PC-3 (cell line): Measurements from ENCODE around the gene STUB1. TPM values are rescaled to one million over a fixed set of nuclear protein-coding genes. Genes with fewer than 3 reads are reported as not detected.

Experiments used
- ATAC-seq: fragments of 200-7000 bp; cut with Tn5 transposase; 2 replicates; pipeline ENCODE4 v1.9.1; 2020; ENCODE audit warnings: mild to moderate bottlenecking, moderate library complexity
- BruUV-seq: library from RNA; stranded (reverse); fragments of 400-500 nt; replicated peaks from 2 replicates; lab custom pipeline; 2021; lab: Mats Ljungman, UMichigan
- CTCF ChIA-PET: fragments of 300-600 bp; sonication (Branson Sonifier 250); formaldehyde crosslinking; loops from one replicate; lab custom pipeline; 2022; ENCODE audit warnings: antibody characterized with exemption; lab: Charles Lee
- POLR2A ChIA-PET: fragments of 300-600 bp; sonication (Branson Sonifier 250); formaldehyde crosslinking; loops from one replicate; lab custom pipeline; 2022; ENCODE audit warnings: antibody characterized with exemption; ENCODE audit not compliant: unreplicated experiment; lab: Charles Lee
- DNase-seq: peaks from one replicate; pipeline ENCODE4 v3.0.0-alpha.2; 2015
- H2AFZ ChIP-seq: fragments of 300-600 bp; sonication (generic); 2 replicates; pipeline ENCODE4 v1.6.0; 2016; ENCODE audit warnings: antibody characterized with exemption, low read length
- H3F3A ChIP-seq: fragments of 300-600 bp; sonication (generic); one replicate; pipeline ENCODE4 v1.6.0; 2017; ENCODE audit warnings: antibody characterized with exemption, low read length, control low read depth, mild to moderate bottlenecking; ENCODE audit not compliant: unreplicated experiment
- H3K27ac ChIP-seq: fragments of 300-600 bp; sonication (generic); 2 replicates; pipeline ENCODE4 v1.5.1; 2016; ENCODE audit warnings: mild to moderate bottlenecking, low read length
- H3K27me3 ChIP-seq: fragments of 300-600 bp; sonication (generic); 2 replicates; pipeline ENCODE4 v1.6.1; 2016; ENCODE audit warnings: low read length, mixed read lengths
- H3K36me3 ChIP-seq: fragments of 300-600 bp; sonication (generic); 2 replicates; pipeline ENCODE4 v1.6.1; 2016; ENCODE audit warnings: low read depth, mixed run types, low read length, mixed read lengths
- H3K4me1 ChIP-seq: fragments of 300-600 bp; sonication (generic); 2 replicates; pipeline ENCODE4 v1.5.1; 2016; ENCODE audit warnings: low read length; ENCODE audit not compliant: insufficient read depth
- H3K4me2 ChIP-seq: fragments of 300-600 bp; sonication (generic); 2 replicates; pipeline ENCODE4 v1.6.0; 2016; ENCODE audit warnings: low read length
- H3K4me3 ChIP-seq: fragments of 300-600 bp; sonication (generic); 2 replicates; pipeline ENCODE4 v1.5.1; 2016; ENCODE audit warnings: mild to moderate bottlenecking, low read length, mixed read lengths
- H3K79me2 ChIP-seq: fragments of 300-600 bp; sonication (generic); 2 replicates; pipeline ENCODE4 v1.6.1; 2017; ENCODE audit warnings: low read length, mixed read lengths
- H3K9ac ChIP-seq: fragments of 300-600 bp; sonication (generic); 2 replicates; pipeline ENCODE4 v1.6.0; 2016; ENCODE audit warnings: mild to moderate bottlenecking, low read length
- H3K9me2 ChIP-seq: fragments of 300-600 bp; sonication (generic); replicated peaks from 2 replicates; pipeline ENCODE4 v1.6.1; 2016; ENCODE audit warnings: mixed run types, low read length, mixed read lengths
- H3K9me3 ChIP-seq: fragments of 300-600 bp; sonication (generic); 2 replicates; pipeline ENCODE4 v1.6.1; 2016; ENCODE audit warnings: low read length, mixed read lengths
- H4K20me1 ChIP-seq: fragments of 300-600 bp; sonication (generic); 2 replicates; pipeline ENCODE4 v1.6.1; 2016; ENCODE audit warnings: low read length, mixed read lengths
- EZH2 ChIP-seq: fragments of 300-600 bp; sonication (generic); IDR thresholded peaks from one replicate; pipeline ENCODE4 v1.6.1; 2017; ENCODE audit warnings: antibody characterized with exemption, mild to moderate bottlenecking, low read length; ENCODE audit not compliant: unreplicated experiment
- EZH2phosphoT487 ChIP-seq: fragments of 300-600 bp; sonication (generic); IDR thresholded peaks from 2 replicates; pipeline ENCODE4 v1.6.1; 2018; ENCODE audit warnings: mild to moderate bottlenecking, antibody characterized with exemption, low read length, borderline replicate concordance
- intact Hi-C: fragments of 100-400 bp; cut with micrococcal nuclease; formaldehyde crosslinking; loops from 2 replicates; pipeline ENCODE4 v1.9.0; 2023
- total RNA-seq: library from RNA; depleted of rRNA; stranded (reverse); fragments of >200 nt; gene quantifications from 2 replicates; pipeline ENCODE4 v1.2.3, GENCODE V29; 2014
- TF ChIP-seq, protein P1 (sequence below): fragments of 300-600 bp; sonication (generic); conservative IDR thresholded peaks from 2 replicates; pipeline ENCODE4 v1.5.1; 2017; ENCODE audit warnings: antibody characterized with exemption, low read depth, mild to moderate bottlenecking, low read length

The STUB1 gene
- total RNA-seq, 1 experiment from 2014 or later, result 152 TPM

DNA sequence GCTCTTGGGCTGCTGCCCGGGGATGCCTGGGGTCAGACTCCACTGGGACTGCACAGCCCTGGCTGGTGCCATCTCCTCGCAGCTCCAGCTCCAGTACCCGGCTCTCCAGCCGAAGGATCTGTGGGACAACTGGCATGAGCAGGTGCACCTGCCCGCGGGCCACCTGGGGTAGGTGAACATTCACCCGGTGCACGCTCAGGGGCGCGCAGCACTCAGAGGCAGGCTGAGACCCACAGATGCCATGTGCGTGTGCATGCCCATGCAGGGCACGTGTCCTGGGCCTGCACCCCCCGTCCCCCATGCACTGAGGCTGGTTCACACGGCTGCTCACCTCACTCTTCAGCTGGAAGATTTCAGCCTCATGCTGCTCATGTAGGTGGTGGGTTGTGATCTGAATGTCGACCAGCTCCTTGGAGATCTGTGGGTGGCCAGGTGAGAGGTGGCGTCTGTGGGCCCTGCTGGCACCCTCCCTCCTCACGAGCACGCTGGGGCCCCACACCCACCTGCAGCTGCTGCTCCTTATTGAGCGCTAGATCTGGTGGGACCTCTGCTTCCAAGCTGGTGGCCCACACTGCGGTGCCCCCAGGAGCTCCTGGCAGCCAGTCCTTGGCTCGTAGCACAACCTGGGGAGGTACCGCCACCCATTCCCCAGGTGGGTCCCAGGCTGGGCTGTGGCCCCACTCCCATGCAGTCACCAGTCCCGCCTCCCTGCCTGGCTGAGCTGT, 45.4 kb downstream of the STUB1 start:
- BruUV-seq, result no TSS peak
- H3K9me2 ChIP-seq, result no peaks in the 10 kb centered on the region
- TF ChIP-seq EZH2phosphoT487 (no peak), EZH2 (no peak)
- TF ChIP-seq, protein P1, sequence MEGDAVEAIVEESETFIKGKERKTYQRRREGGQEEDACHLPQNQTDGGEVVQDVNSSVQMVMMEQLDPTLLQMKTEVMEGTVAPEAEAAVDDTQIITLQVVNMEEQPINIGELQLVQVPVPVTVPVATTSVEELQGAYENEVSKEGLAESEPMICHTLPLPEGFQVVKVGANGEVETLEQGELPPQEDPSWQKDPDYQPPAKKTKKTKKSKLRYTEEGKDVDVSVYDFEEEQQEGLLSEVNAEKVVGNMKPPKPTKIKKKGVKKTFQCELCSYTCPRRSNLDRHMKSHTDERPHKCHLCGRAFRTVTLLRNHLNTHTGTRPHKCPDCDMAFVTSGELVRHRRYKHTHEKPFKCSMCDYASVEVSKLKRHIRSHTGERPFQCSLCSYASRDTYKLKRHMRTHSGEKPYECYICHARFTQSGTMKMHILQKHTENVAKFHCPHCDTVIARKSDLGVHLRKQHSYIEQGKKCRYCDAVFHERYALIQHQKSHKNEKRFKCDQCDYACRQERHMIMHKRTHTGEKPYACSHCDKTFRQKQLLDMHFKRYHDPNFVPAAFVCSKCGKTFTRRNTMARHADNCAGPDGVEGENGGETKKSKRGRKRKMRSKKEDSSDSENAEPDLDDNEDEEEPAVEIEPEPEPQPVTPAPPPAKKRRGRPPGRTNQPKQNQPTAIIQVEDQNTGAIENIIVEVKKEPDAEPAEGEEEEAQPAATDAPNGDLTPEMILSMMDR, result no peak
- peaks cover 17% of the 10 kb centered on the region; the same call in 1 of the 2 replicates for H3K4me1 ChIP-seq
- no peak overlapping the region for H3K9ac ChIP-seq
- no peak overlapping the region for H3K4me2 ChIP-seq
- H3F3A ChIP-seq, result peaks cover 3% of the 10 kb centered on the region
- no peak overlapping the region for H3K4me3 ChIP-seq
- H2AFZ ChIP-seq, result no peak overlapping the region
- intact Hi-C loops, result no loop called here
- no peaks in the 10 kb centered on the region for H3K36me3 ChIP-seq
- DNase-seq (no peak), ATAC-seq (no peak)
- no peaks in the 10 kb centered on the region for H3K9me3 ChIP-seq
- ChIA-PET POLR2A (no interaction called here), CTCF (interaction anchor here (1.2 kb wide), 1 partner anchor 13 kb away, joined by 5 read pairs; no protein-coding TSS in a partner anchor)
- no peaks in the 10 kb centered on the region for H3K27me3 ChIP-seq
- 0 out of 2 replicates have a peak, but pooled peaks cover 9% of the 10 kb centered on the region for H3K79me2 ChIP-seq
- H3K27ac ChIP-seq, result no peak overlapping the region
- H4K20me1 ChIP-seq, result no peaks in the 10 kb centered on the region

DNA sequence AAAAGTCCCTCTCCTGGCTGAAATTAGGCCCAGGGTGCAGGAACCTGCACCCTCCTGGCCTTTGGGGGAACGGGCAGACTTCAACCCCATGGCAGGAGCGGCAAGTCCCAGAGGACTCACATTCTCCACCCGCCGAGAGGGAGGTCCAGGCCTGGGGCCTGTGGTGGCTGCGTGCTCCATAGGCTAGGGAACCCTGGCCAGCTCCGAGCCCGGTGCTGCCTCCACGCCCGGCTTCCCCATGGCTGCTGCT, 45.9 kb downstream of the STUB1 start:
- no TSS peak for BruUV-seq
- H3K27ac ChIP-seq, result no peak overlapping the region
- H3K9ac ChIP-seq, result no peak overlapping the region
- H4K20me1 ChIP-seq, result no peaks in the 10 kb centered on the region
- peaks cover 3% of the 10 kb centered on the region for H3F3A ChIP-seq
- H3K9me2 ChIP-seq, result no peaks in the 10 kb centered on the region
- ATAC-seq, result no peak
- POLR2A ChIA-PET, result no interaction called here
- DNase-seq, result no peak
- peaks cover 17% of the 10 kb centered on the region; the same call in 1 of the 2 replicates for H3K4me1 ChIP-seq
- H3K9me3 ChIP-seq, result no peaks in the 10 kb centered on the region
- H3K27me3 ChIP-seq, result no peaks in the 10 kb centered on the region
- H3K79me2 ChIP-seq, result 0 out of 2 replicates have a peak, but pooled peaks cover 9% of the 10 kb centered on the region
- peak overlapping the region; percentile 54; the same call in 1 of the 2 replicates for H3K4me2 ChIP-seq
- intact Hi-C loops, result no loop called here
- H3K4me3 ChIP-seq, result peak overlapping the region; percentile 38; the same call in 1 of the 2 replicates
- H2AFZ ChIP-seq, result no peak overlapping the region
- TF ChIP-seq EZH2, result no peak
- TF ChIP-seq EZH2phosphoT487, result no peak
- TF ChIP-seq, protein P1, result no peak
- CTCF ChIA-PET, result interaction anchor here (0.7 to 1.2 kb wide), 2 partner anchors 12 to 14 kb away, joined by 3 to 5 read pairs; no protein-coding TSS in a partner anchor
- no peaks in the 10 kb centered on the region for H3K36me3 ChIP-seq
